Spleen (tissue), 13 donors: ENCODE data around the gene LRRN2. TPM values are rescaled to one million over a fixed set of nuclear protein-coding genes. Genes with fewer than 3 reads are reported as not detected.

ENCODE experiments used
- DNase-seq: peaks from one replicate; pipeline ENCODE4 v3.0.0-alpha.2; 2020
- H3K27ac ChIP-seq, 8 donors: fragments of 200-600 bp; sonication (generic) in 7 of 8; 1 replicate in 4 of 8; 2 replicates in 4 of 8; pipeline versions ENCODE4 v1.5.0 to v1.8.0; 2016 to 2021; ENCODE audit warnings: inconsistent platforms in 4 of 8, mild to moderate bottlenecking in 4 of 8, moderate library complexity in 1 of 8
- H3K27me3 ChIP-seq, 7 donors: fragments of 200-600 bp; sonication (generic) in 6 of 7; replicated peaks in 1 of 7; 1 replicate in 4 of 7; 2 replicates in 3 of 7; pipeline versions ENCODE4 v1.5.0 to v1.8.0; 2016 to 2021; ENCODE audit warnings: inconsistent platforms in 3 of 7, mild to moderate bottlenecking in 1 of 7
- H3K36me3 ChIP-seq, 6 donors: fragments of 200-600 bp; sonication (generic) in 5 of 6; 1 replicate in 4 of 6; 2 replicates in 2 of 6; pipeline versions ENCODE4 v1.5.0 to v1.8.0; 2016 to 2021; ENCODE audit warnings: inconsistent platforms in 2 of 6
- H3K4me1 ChIP-seq, 6 donors: fragments of 200-600 bp; sonication (generic) in 5 of 6; 1 replicate in 3 of 6; 2 replicates in 3 of 6; pipeline versions ENCODE4 v1.5.0 to v1.8.0; 2016 to 2021; ENCODE audit warnings: inconsistent platforms in 3 of 6
- H3K4me3 ChIP-seq, 8 donors: fragments of 200-600 bp; sonication (generic) in 7 of 8; 1 replicate in 4 of 8; 2 replicates in 4 of 8; pipeline versions ENCODE4 v1.5.0 to v1.8.0; 2016 to 2021; ENCODE audit warnings: inconsistent platforms in 4 of 8, mild to moderate bottlenecking in 4 of 8, moderate library complexity in 2 of 8
- H3K9me3 ChIP-seq, 8 donors: fragments of 200-600 bp; sonication (generic) in 7 of 8; 1 replicate in 4 of 8; 2 replicates in 4 of 8; pipeline versions ENCODE4 v1.5.0 to v1.8.0; 2016 to 2021; ENCODE audit warnings: inconsistent platforms in 4 of 8
- CTCF ChIP-seq, 11 experiments: fragments of 200-600 bp in 7 of 11; fragments of 450-650 bp in 4 of 11; sonication (generic) in 4 of 11; IDR thresholded peaks in 8 of 11; conservative IDR thresholded peaks in 3 of 11; 1 replicate in 7 of 11; 2 replicates in 4 of 11; pipeline versions ENCODE4 v1.4.0 to v1.8.0; 2016 to 2021; ENCODE audit warnings: antibody characterized with exemption in 11 of 11, inconsistent platforms in 4 of 11, mild to moderate bottlenecking in 1 of 11
- POLR2A ChIP-seq, 3 donors: fragments of 450-650 bp; IDR thresholded peaks; one replicate each; pipeline ENCODE4 v1.5.1; 2017; ENCODE audit warnings: antibody characterized with exemption in 3 of 3, mild to moderate bottlenecking in 1 of 3
- POLR2AphosphoS5 ChIP-seq, 3 donors: sonication (generic); formaldehyde crosslinking; IDR thresholded peaks; one replicate each; pipeline ENCODE4 v1.5.1; 2017; ENCODE audit warnings: antibody characterized with exemption in 3 of 3
- WGBS, 5 donors: extraction: QIAGEN DNeasy Blood & Tissue Kit in 3 of 5; methylation state at CpG; one replicate each; pipeline versions ENCODE4 v1.1.5 to v1.1.7; 2013 to 2018; 5-methylcytosine and 5-hydroxymethylcytosine counted together
- intact Hi-C: fragments of 100-400 bp; cut with DNase I; formaldehyde crosslinking; loops from one replicate; pipeline ENCODE4 v1.15.0; 2023; ENCODE audit warnings: low total_unique reads
- long read RNA-seq, 2 donors: transcript quantifications; one replicate each; lab custom pipeline, GENCODE V29; 2026
- polyA plus RNA-seq, 3 donors: library from polyadenylated mRNA; stranded (reverse); fragments of 200-250 nt; gene quantifications; one replicate each; pipeline ENCODE4 v1.2.1, GENCODE V29; 2013
- total RNA-seq, 7 donors: library from RNA; depleted of rRNA in 3 of 7; stranded (reverse); fragments of >200 nt in 3 of 7; fragmentation: NEBNext Ultra II Directional in 4 of 7; extraction: Animal tissue kit (Norgen Biotek cat#: 25700) in 4 of 7; gene quantifications; one replicate each; pipeline versions ENCODE4 v1.1.0 to v1.2.1, GENCODE V29; 2016 to 2021
- donor health status: healthy with polysubstance abuse.
- donor health status: DM: no; HTN: no; CAD: no; lungs with moderate emphysema.
- donor health status: DM: no; HTN: no; CAD: no.
- donor health status: Bipolar disorder and iron deficiency.
- donor health status: healthy.
- donor health status: DM: no; HTN: no; CAD: no.
- donor health status: DM: yes; HTN: yes; CAD: no.

LRRN2 gene
- total RNA-seq = 10 to 100 TPM in 2 of 7 donors, 1 to 10 TPM in 5; 2.6 to 11.9 (median 8.5) TPM
- 1 to 10 TPM; 1.6 to 3.5 (median 3.0) TPM for polyA plus RNA-seq
- long read RNA-seq, donor 1, full-length matches to known transcripts = 7 of 7 reads
- long read RNA-seq, donor 1, partial matches to known transcripts = 0 of 7 reads
- long read RNA-seq, donor 1, other reads (novel, unspliced or antisense) = 0 of 7 reads
- long read RNA-seq, donor 2, full-length matches to known transcripts = 11 of 11 reads
- long read RNA-seq, donor 2, partial matches to known transcripts = 0 of 11 reads
- long read RNA-seq, donor 2, other reads (novel, unspliced or antisense) = 0 of 11 reads

GRCh38 chr1:204685236-204686006 lies at the start of gene LRRN2:
TSS of gene LRRN2 (minus strand) at chr1:204685738. CDS start at chr1:204619992, 65,746 bp downstream.
- peaks cover 0 to 47% (median 22%) of the 10 kb centered on the region in 7 donors for H3K27me3 ChIP-seq
- DNase-seq = no peak
- intact Hi-C loops = no loop called here
- 2 to 7% (median 4%) methylated on average over 41 to 84 of the region's 84 CpGs for WGBS, 5 donors
- H3K9me3 ChIP-seq = no peaks in the 10 kb centered on the region
- no peaks in the 10 kb centered on the region for H3K36me3 ChIP-seq
- TF ChIP-seq POLR2AphosphoS5 (IDR thresholded peaks at IDR 0.05) = peak in 1 of 3 donors; percentile 13
- TF ChIP-seq POLR2A (IDR thresholded peaks at IDR 0.05) = no peak
- peak within 1 kb of the TSS; percentile 9 to 69 (median 44) for H3K4me3 ChIP-seq
- peaks cover 11 to 29% (median 25%) of the 10 kb centered on the region in 6 donors for H3K4me1 ChIP-seq
- peak within 1 kb of the TSS in 7 of 8 donors; percentile 5 to 70 (median 59) for H3K27ac ChIP-seq

GRCh38 chr1:204735042-204735441 lies 49.5 kb upstream of the LRRN2 start:
- no peak overlapping the region for H3K4me3 ChIP-seq
- TF ChIP-seq POLR2A (IDR thresholded peaks at IDR 0.05) = no peak
- TF ChIP-seq CTCF (IDR thresholded peaks at IDR 0.05 in 8 of 11, conservative IDR thresholded peaks at IDR 0.05 in 3 of 11) = no peak
- no peak for TF ChIP-seq POLR2AphosphoS5 (IDR thresholded peaks at IDR 0.05)
- intact Hi-C loops = no loop called here
- no peak overlapping the region for H3K27ac ChIP-seq
- peaks cover 0 to 30% (median 0%) of the 10 kb centered on the region in 7 donors for H3K27me3 ChIP-seq
- peaks cover 3 to 26% (median 15%) of the 10 kb centered on the region in 8 donors for H3K9me3 ChIP-seq
- no peaks in the 10 kb centered on the region for H3K36me3 ChIP-seq
- H3K4me1 ChIP-seq = no peaks in the 10 kb centered on the region
- no peak for DNase-seq

GRCh38 chr1:204733869-204734596 lies 48.5 kb upstream of the LRRN2 start:
- TF ChIP-seq POLR2AphosphoS5 (IDR thresholded peaks at IDR 0.05) (no peak), CTCF (IDR thresholded peaks at IDR 0.05 in 8 of 11, conservative IDR thresholded peaks at IDR 0.05 in 3 of 11) (no peak), POLR2A (IDR thresholded peaks at IDR 0.05) (no peak)
- intact Hi-C loops = no loop called here
- Histone ChIP-seq H3K27ac (no peak overlapping the region), H3K4me1 (no peaks in the 10 kb centered on the region), H3K36me3 (no peaks in the 10 kb centered on the region), H3K9me3 (peaks cover 0 to 17% (median 12%) of the 10 kb centered on the region in 8 donors), H3K4me3 (no peak overlapping the region), H3K27me3 (peaks cover 0 to 39% (median 0%) of the 10 kb centered on the region in 7 donors)
- WGBS, 5 donors = 69 to 77% (median 75%) methylated on average over 12 of the region's 12 CpGs
- no peak for DNase-seq

- TF ChIP-seq POLR2A (IDR thresholded peaks at IDR 0.05) (no peak), CTCF (IDR thresholded peaks at IDR 0.05 in 8 of 11, conservative IDR thresholded peaks at IDR 0.05 in 3 of 11) (no peak), POLR2AphosphoS5 (IDR thresholded peaks at IDR 0.05) (no peak)
- 61 to 73% (median 70%) methylated on average over 4 of the region's 4 CpGs for WGBS, 5 donors
- intact Hi-C loops = no loop called here
- H3K27ac ChIP-seq = no peak overlapping the region
- H3K27me3 ChIP-seq = peaks cover 0 to 39% (median 0%) of the 10 kb centered on the region in 7 donors
- H3K4me3 ChIP-seq = no peak overlapping the region
- no peak for DNase-seq
- H3K36me3 ChIP-seq = no peaks in the 10 kb centered on the region
- H3K9me3 ChIP-seq = peaks cover 0 to 10% (median 5%) of the 10 kb centered on the region in 8 donors
- no peaks in the 10 kb centered on the region for H3K4me1 ChIP-seq
Observed at GRCh38 chr1:204733289-204733688, 47.8 kb upstream of the LRRN2 start.
